CD4-positive, alpha-beta memory T cell (primary cell): ENCODE measurements around the gene HPGDS. TPM values are rescaled to one million over a fixed set of nuclear protein-coding genes. Genes with fewer than 3 reads are reported as not detected.
"Not testable (repeated sequence)": the region's sequence is repeated elsewhere in the genome, so short reads cannot be mapped to it uniquely, and the experiment has no call there.

Source experiments
- CTCF ChIA-PET: fragments of 350-600 bp; sonication (Branson Sonifier 250); formaldehyde crosslinking; loops from one replicate; lab custom pipeline; 2021; ENCODE audit warnings: inconsistent platforms; ENCODE audit not compliant: partially characterized antibody; lab: Charles Lee
- POLR2A ChIA-PET: fragments of 350-600 bp; sonication (Branson Sonifier 250); formaldehyde crosslinking; loops from one replicate; lab custom pipeline; 2021; ENCODE audit not compliant: partially characterized antibody; lab: Charles Lee
- DNase-seq, 5 donors: peaks; one replicate each; pipeline versions ENCODE4 v3.0.0 to v3.0.0-alpha.2; 2020 to 2022; ENCODE audit warnings: mixed read lengths in 1 of 5
- H3K27ac ChIP-seq: one replicate; pipeline ENCODE4 v1.7.0; 2013; ENCODE audit warnings: low read depth, low read length
- H3K27me3 ChIP-seq: 2 replicates; pipeline ENCODE4 v1.7.0; 2013; ENCODE audit warnings: mild to moderate bottlenecking, low read length, moderate library complexity; ENCODE audit not compliant: insufficient read depth
- H3K36me3 ChIP-seq: 2 replicates; pipeline ENCODE4 v1.7.0; 2013; ENCODE audit warnings: mild to moderate bottlenecking, low read length, moderate library complexity; ENCODE audit not compliant: insufficient read depth
- H3K4me1 ChIP-seq: 2 replicates; pipeline ENCODE4 v1.7.0; 2013; ENCODE audit warnings: mild to moderate bottlenecking, low read length, moderate library complexity; ENCODE audit not compliant: insufficient read depth
- H3K4me3 ChIP-seq, 2 donors: one replicate each; pipeline ENCODE4 v1.7.0; 2013; ENCODE audit warnings: low read length in 2 of 2, mild to moderate bottlenecking in 1 of 2
- H3K9me3 ChIP-seq, 2 donors: one replicate each; pipeline ENCODE4 v1.7.0; 2013; ENCODE audit warnings: low read length in 2 of 2, control low read depth in 1 of 2; ENCODE audit not compliant: control insufficient read depth in 1 of 2
- H3K27ac Mint-ChIP-seq, 7 donors: one replicate each; pipeline ENCODE4 v1.8.0; 2020 to 2021; ENCODE audit warnings: mixed read lengths in 7 of 7, mild to moderate bottlenecking in 6 of 7, inconsistent platforms in 3 of 7, moderate library complexity in 3 of 7
- H3K27me3 Mint-ChIP-seq, 2 donors: one replicate each; pipeline ENCODE4 v1.8.0; 2020 to 2021; ENCODE audit warnings: mixed read lengths in 2 of 2
- H3K36me3 Mint-ChIP-seq, 2 donors: one replicate each; pipeline ENCODE4 v1.8.0; 2020 to 2021; ENCODE audit warnings: mixed read lengths in 2 of 2, inconsistent platforms in 1 of 2, mild to moderate bottlenecking in 1 of 2
- H3K4me1 Mint-ChIP-seq, 4 donors: one replicate each; pipeline ENCODE4 v1.8.0; 2020 to 2021; ENCODE audit warnings: mixed read lengths in 4 of 4, mild to moderate bottlenecking in 1 of 4
- H3K4me3 Mint-ChIP-seq, 8 donors: one replicate each; pipeline ENCODE4 v1.8.0; 2020 to 2021; ENCODE audit warnings: mixed read lengths in 8 of 8, mild to moderate bottlenecking in 7 of 8, moderate library complexity in 6 of 8, inconsistent platforms in 3 of 8
- H3K9me3 Mint-ChIP-seq, 8 donors: one replicate each; pipeline ENCODE4 v1.8.0; 2020 to 2021; ENCODE audit warnings: mixed read lengths in 8 of 8, mild to moderate bottlenecking in 5 of 8, inconsistent platforms in 3 of 8, moderate library complexity in 1 of 8
- intact Hi-C: fragments of 100-400 bp; cut with micrococcal nuclease; formaldehyde crosslinking; loops from one replicate; pipeline ENCODE4 v1.15.1; 2023
- polyA plus RNA-seq, 2 donors: library from polyadenylated mRNA; unstranded; fragments of 300-500 nt; fragmentation: Illumina TruSeq; gene quantifications; one replicate each; pipeline ENCODE4 v1.2.3, GENCODE V29; 2021
- total RNA-seq, 2 experiments: library from RNA; stranded (reverse); gene quantifications; one replicate each; pipeline ENCODE4 v1.2.3, GENCODE V29; 2021

Gene HPGDS
- total and polyA plus RNA-seq, 4 experiments from 2014 or later: 0.33 to 0.41 TPM; not detected in 2

GRCh38 chr4:94304365-94304971, 38.2 kb downstream of the HPGDS start:
- Histone ChIP-seq H3K27ac (no peak overlapping the region), H3K9me3 (no peaks in the 10 kb centered on the region), H3K27me3 (no peaks in the 10 kb centered on the region), H3K4me1 (no peaks in the 10 kb centered on the region), H3K4me3 (no peak overlapping the region), H3K36me3 (no peaks in the 10 kb centered on the region)
- no peaks in the 10 kb centered on the region for H3K36me3 Mint-ChIP-seq
- ChIA-PET CTCF (interaction anchor here (0.7 to 2.8 kb wide), 3 partner anchors 39 to 88 kb away, joined by 3 to 18 read pairs (median 3); partner anchors contain the start of gene HPGDS), POLR2A (no interaction called here)
- no peaks in the 10 kb centered on the region for H3K4me1 Mint-ChIP-seq
- H3K27me3 Mint-ChIP-seq: no peaks in the 10 kb centered on the region
- no peak overlapping the region for H3K4me3 Mint-ChIP-seq
- H3K27ac Mint-ChIP-seq: no peak overlapping the region
- H3K9me3 Mint-ChIP-seq: no peaks in the 10 kb centered on the region
- DNase-seq: peak in 4 of 5 donors; percentile 5 to 22 (median 16)
- intact Hi-C loops: loop anchor here (1.0 to 5.0 kb wide), 3 partner anchors 86 to 292 kb away; no protein-coding TSS in a partner anchor

GRCh38 chr4:94302191-94302590, 40.4 kb downstream of the HPGDS start:
- no peaks in the 10 kb centered on the region for H3K36me3 ChIP-seq
- POLR2A ChIA-PET: no interaction called here
- Mint-ChIP-seq H3K36me3 (no peaks in the 10 kb centered on the region), H3K4me3 (no peak overlapping the region), H3K9me3 (no peaks in the 10 kb centered on the region), H3K27ac (no peak overlapping the region), H3K4me1 (no peaks in the 10 kb centered on the region), H3K27me3 (no peaks in the 10 kb centered on the region)
- H3K4me1 ChIP-seq: no peaks in the 10 kb centered on the region
- no peak overlapping the region for H3K4me3 ChIP-seq
- no peak overlapping the region for H3K27ac ChIP-seq
- DNase-seq: no peak
- no peaks in the 10 kb centered on the region for H3K27me3 ChIP-seq
- CTCF ChIA-PET: no interaction called here
- intact Hi-C loops: loop anchor here (5.0 kb wide), 1 partner anchor 105 kb away; no protein-coding TSS in a partner anchor
- H3K9me3 ChIP-seq: no peaks in the 10 kb centered on the region

- ChIA-PET POLR2A (no interaction called here), CTCF (no interaction called here)
These were observed 43.8 kb downstream of the HPGDS start for GRCh38 chr4:94298725-94299252.

GRCh38 chr4:94295473-94295872, 47.2 kb downstream of the HPGDS start:
- H3K27me3 Mint-ChIP-seq, DNase-seq, H3K4me1 ChIP-seq, H3K4me1 Mint-ChIP-seq, H3K9me3 Mint-ChIP-seq, H3K4me3 Mint-ChIP-seq, H3K36me3 ChIP-seq, H3K4me3 ChIP-seq, H3K27ac Mint-ChIP-seq, H3K27ac ChIP-seq, CTCF ChIA-PET, POLR2A ChIA-PET, H3K9me3 ChIP-seq, H3K27me3 ChIP-seq, H3K36me3 Mint-ChIP-seq, intact Hi-C loops: not testable (repeated sequence)

More at GRCh38 chr4:94298725-94299252, 43.8 kb downstream of the HPGDS start:
- H3K36me3 ChIP-seq: no peaks in the 10 kb centered on the region
- no peaks in the 10 kb centered on the region for H3K4me1 ChIP-seq
- Mint-ChIP-seq H3K4me3 (no peak overlapping the region), H3K9me3 (no peaks in the 10 kb centered on the region), H3K36me3 (no peaks in the 10 kb centered on the region), H3K27ac (no peak overlapping the region), H3K27me3 (no peaks in the 10 kb centered on the region), H3K4me1 (no peaks in the 10 kb centered on the region)
- intact Hi-C loops: no loop called here
- H3K4me3 ChIP-seq: no peak overlapping the region
- no peak overlapping the region for H3K27ac ChIP-seq
- no peaks in the 10 kb centered on the region for H3K27me3 ChIP-seq
- DNase-seq: no peak
- no peaks in the 10 kb centered on the region for H3K9me3 ChIP-seq

- H3K4me1 Mint-ChIP-seq, CTCF ChIA-PET, POLR2A ChIA-PET, H3K27me3 Mint-ChIP-seq, DNase-seq, H3K27ac ChIP-seq, H3K4me3 Mint-ChIP-seq, H3K27me3 ChIP-seq, H3K4me1 ChIP-seq, H3K9me3 Mint-ChIP-seq, H3K4me3 ChIP-seq, H3K36me3 ChIP-seq, intact Hi-C loops, H3K27ac Mint-ChIP-seq, H3K9me3 ChIP-seq: not testable (repeated sequence)
- peaks cover 11 to 14% of the 10 kb centered on the region in 2 donors for H3K36me3 Mint-ChIP-seq
These were observed 48.7 kb downstream of the HPGDS start for GRCh38 chr4:94293981-94294380.

GRCh38 chr4:94290245-94290644, 52.4 kb downstream of the HPGDS start:
- Mint-ChIP-seq H3K4me1 (peaks cover 0 to 2% (median 0%) of the 10 kb centered on the region in 4 donors), H3K27ac (peak overlapping the region in 1 of 7 donors; percentile 12), H3K4me3 (no peak overlapping the region), H3K27me3 (no peaks in the 10 kb centered on the region), H3K9me3 (no peaks in the 10 kb centered on the region), H3K36me3 (peaks cover 32 to 36% of the 10 kb centered on the region in 2 donors)
- no peaks in the 10 kb centered on the region for H3K4me1 ChIP-seq
- no peaks in the 10 kb centered on the region for H3K27me3 ChIP-seq
- H3K27ac ChIP-seq: no peak overlapping the region
- intact Hi-C loops: no loop called here
- no peaks in the 10 kb centered on the region for H3K9me3 ChIP-seq
- DNase-seq: no peak
- POLR2A ChIA-PET: no interaction called here
- CTCF ChIA-PET: no interaction called here
- H3K36me3 ChIP-seq: peaks cover 11% of the 10 kb centered on the region
- no peak overlapping the region for H3K4me3 ChIP-seq

GRCh38 chr4:94285666-94286065, 57.0 kb downstream of the HPGDS start:
- Mint-ChIP-seq H3K27ac (peak overlapping the region in 2 of 7 donors; percentile 10 to 32), H3K27me3 (no peaks in the 10 kb centered on the region), H3K36me3 (peaks cover 54 to 58% of the 10 kb centered on the region in 2 donors), H3K4me1 (peaks cover 0 to 2% (median 0%) of the 10 kb centered on the region in 4 donors), H3K9me3 (no peaks in the 10 kb centered on the region), H3K4me3 (no peak overlapping the region)
- Histone ChIP-seq H3K9me3 (no peaks in the 10 kb centered on the region), H3K27ac (no peak overlapping the region), H3K27me3 (no peaks in the 10 kb centered on the region), H3K4me1 (no peaks in the 10 kb centered on the region), H3K36me3 (peaks cover 28% of the 10 kb centered on the region), H3K4me3 (no peak overlapping the region)
- POLR2A ChIA-PET: no interaction called here
- intact Hi-C loops: no loop called here
- CTCF ChIA-PET: interaction anchor here (1.5 kb wide), 1 partner anchor 104 kb away, joined by 3 read pairs; no protein-coding TSS in a partner anchor
- no peak for DNase-seq
